ENCODE results near the gene TSHZ3.

Gene TSHZ3

GRCh38 chr19:31283701-31284100 is 65.5 kb downstream of the TSHZ3 start:
- DNase-seq (ENCODE audit: low read depth) = no peak

- DNase-seq (ENCODE audit: low read depth) = no peak
Measured at GRCh38 chr19:31282346-31282745, 66.9 kb downstream of the TSHZ3 start.

GRCh38 chr19:31280287-31281006 is 68.8 kb downstream of the TSHZ3 start:
- no peak for DNase-seq (ENCODE audit: low read depth)

GRCh38 chr19:31279436-31279765 is 69.8 kb downstream of the TSHZ3 start:
- DNase-seq (ENCODE audit: low read depth) = no peak

- no peak for DNase-seq (ENCODE audit: low read depth)
Measured at GRCh38 chr19:31278555-31279435, 70.4 kb downstream of the TSHZ3 start.

GRCh38 chr19:31277516-31277915 is 71.7 kb downstream of the TSHZ3 start:
- DNase-seq (ENCODE audit: low read depth) = no peak

- no peak for DNase-seq (ENCODE audit: low read depth)
Measured at GRCh38 chr19:31276831-31277230, 72.4 kb downstream of the TSHZ3 start.

GRCh38 chr19:31275068-31275334 is 74.2 kb downstream of the TSHZ3 start:
- no peak for DNase-seq (ENCODE audit: low read depth)

GRCh38 chr19:31274251-31275067 is 74.8 kb downstream of the TSHZ3 start:
- no peak for DNase-seq (ENCODE audit: low read depth)

- no peak for DNase-seq (ENCODE audit: low read depth)
Measured at GRCh38 chr19:31272583-31273106, 76.6 kb downstream of the TSHZ3 start.

- no peak for DNase-seq (ENCODE audit: low read depth)
Measured at GRCh38 chr19:31271306-31271911, 77.8 kb downstream of the TSHZ3 start.

GRCh38 chr19:31270897-31271296 is 78.3 kb downstream of the TSHZ3 start:
- peak; percentile 12 for DNase-seq (ENCODE audit: low read depth)

GRCh38 chr19:31269425-31270127 is 79.7 kb downstream of the TSHZ3 start:
- peak; percentile 20 for DNase-seq (ENCODE audit: low read depth)

- DNase-seq (ENCODE audit: low read depth) = no peak
Measured at GRCh38 chr19:31268751-31269383, 80.4 kb downstream of the TSHZ3 start.

- DNase-seq (ENCODE audit: low read depth) = no peak
Measured at GRCh38 chr19:31266731-31267130, 82.5 kb downstream of the TSHZ3 start.

GRCh38 chr19:31266196-31266595 is 83.0 kb downstream of the TSHZ3 start:
- no peak for DNase-seq (ENCODE audit: low read depth)

GRCh38 chr19:31264041-31264778 is 85.0 kb downstream of the TSHZ3 start:
- no peak for DNase-seq (ENCODE audit: low read depth)

GRCh38 chr19:31263328-31263727 is 85.9 kb downstream of the TSHZ3 start:
- DNase-seq (ENCODE audit: low read depth) = no peak

GRCh38 chr19:31262725-31263191 is 86.5 kb downstream of the TSHZ3 start:
- no peak for DNase-seq (ENCODE audit: low read depth)

- DNase-seq (ENCODE audit: low read depth) = no peak
Measured at GRCh38 chr19:31261603-31262212, 87.5 kb downstream of the TSHZ3 start.
